ENCODE results near the gene ASPDH.
"Not testable (repeated sequence)": the region's sequence is repeated elsewhere in the genome, so short reads cannot be mapped to it uniquely, and the experiment has no call there.

The ASPDH gene

DNA sequence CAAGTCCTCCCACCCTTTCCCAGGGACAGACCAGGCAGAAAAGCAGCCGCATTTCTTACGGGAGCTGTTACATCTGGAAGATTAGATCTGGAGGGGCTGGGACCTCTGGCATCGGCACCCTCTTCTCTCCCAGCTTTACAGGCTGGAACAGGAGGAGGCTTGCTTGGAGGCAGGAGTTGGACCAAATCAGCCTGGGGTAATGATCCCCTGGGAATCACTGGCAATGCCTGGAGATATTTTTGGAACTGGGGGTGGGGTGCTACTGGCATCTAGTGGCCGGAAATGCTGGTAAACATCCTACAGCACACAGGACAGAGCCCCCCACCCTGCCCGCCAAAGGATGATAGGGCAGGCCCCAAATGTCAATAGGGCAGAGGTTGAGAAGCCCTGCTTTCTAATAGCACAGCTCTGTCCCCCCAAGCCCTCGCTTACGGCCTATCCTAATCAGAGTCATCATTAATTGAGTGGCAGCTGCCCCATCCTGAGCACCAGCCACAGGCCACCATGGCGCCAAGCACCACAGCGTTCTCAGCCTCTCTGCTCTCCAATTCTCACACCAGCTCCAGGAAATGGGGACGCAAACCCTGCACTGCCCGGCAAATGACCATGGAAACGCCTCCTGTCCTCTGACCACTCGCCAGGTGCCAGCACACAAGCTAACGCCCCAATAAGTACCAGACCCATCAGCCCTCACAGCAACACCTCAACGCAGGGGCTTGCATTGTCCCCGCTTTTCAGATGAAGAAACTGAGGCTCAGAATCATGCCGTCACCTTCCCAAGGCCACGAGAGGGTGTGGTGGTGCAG is 33.9 kb upstream of the ASPDH start:
- FAIRE-seq, result no peak

DNA sequence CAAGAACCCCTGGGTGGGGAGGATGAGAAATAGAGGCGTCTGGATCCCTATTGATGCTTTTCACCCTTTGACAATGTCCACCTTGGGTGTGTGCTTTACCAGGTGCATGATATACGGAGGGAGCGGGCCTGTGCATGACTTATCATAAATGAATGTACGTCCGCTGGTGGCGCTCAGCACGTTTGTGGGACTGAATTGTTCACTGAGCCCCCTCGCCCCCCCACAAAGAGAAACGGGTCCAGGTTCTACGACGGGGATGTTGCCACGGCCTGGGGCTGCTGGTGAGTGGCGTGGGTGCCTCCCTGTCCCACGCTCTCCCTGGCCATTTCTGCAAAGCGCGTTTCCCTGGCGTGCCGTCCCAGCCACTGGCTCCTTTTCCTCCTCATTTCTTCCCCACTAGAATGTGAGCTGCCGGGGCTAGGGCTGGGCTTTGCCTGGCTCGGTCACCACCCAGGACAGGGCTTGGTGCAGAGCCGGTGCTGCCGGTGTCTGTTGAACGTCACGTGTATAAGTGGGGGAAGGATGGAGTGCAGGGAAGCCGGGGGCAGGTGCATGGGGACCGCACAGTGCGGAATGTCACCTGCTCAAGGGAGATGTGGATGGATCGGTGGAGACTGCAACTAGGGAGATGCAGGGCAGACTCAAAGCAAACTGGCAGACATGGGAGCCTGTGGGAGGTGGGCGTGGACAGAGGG is 33.0 kb upstream of the ASPDH start:
- no peak for FAIRE-seq

DNA sequence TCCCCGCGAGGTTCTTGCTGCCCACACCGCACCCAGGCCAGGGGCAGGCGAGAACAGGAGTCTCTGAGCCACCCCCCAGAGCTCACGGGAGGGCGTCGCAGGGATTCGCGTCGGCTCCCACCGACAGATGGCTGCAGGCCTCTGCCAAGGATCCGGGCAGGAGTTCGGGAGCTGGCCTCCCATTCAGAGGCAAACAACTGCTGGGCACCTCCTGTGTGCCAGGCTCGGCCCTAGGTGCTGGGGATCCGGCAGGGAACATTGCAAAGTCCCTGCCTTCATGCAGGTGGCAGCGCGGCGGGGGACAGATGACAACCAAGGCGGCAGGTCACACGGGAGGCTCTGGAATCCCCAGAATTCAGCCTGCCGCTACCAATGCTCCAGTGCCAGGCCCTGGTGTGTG is 29.2 kb upstream of the ASPDH start:
- FAIRE-seq, result no peak

DNA sequence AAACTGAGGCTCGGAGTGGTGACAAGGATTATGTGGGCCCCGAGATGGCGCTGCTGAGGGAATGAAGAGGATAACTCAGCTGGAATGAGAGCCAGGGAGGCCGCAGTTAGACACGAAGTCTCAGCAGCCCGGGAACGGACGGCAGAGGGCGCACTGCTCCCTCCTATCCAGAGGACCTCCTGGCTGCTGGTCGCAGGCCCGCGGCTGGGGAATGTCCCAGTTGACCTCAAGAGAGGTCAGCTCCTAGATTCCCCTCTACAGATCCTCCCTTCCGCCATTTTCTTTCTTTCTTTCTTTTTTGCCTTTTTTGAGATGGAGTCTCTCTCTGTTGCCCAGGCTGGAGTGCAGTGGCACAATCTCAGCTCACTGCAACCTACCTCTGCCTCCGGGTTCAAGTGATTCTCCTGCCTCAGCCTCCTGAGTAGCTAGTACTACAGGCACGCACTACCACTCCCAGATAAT is 24.1 kb upstream of the ASPDH start:
- peak; percentile 84 for FAIRE-seq

DNA sequence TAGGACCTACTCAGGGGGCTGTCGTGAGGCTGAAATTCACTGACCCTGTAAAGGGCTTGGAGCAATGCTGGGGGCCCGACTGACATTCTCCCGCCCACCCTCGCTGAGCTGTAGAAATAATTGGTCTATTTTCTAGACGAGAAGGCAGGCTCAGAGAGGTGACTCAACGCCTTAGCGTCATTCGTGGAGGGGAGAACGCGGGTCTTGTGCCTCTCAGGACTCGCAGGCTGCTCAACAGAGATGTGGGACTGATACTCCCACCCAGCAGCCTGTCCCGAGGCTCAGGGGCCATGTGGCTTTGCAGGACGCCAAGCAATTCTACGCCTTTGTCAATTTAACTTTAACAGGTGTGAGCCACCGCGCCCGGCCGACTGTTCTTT is 23.6 kb upstream of the ASPDH start:
- no peak for FAIRE-seq

DNA sequence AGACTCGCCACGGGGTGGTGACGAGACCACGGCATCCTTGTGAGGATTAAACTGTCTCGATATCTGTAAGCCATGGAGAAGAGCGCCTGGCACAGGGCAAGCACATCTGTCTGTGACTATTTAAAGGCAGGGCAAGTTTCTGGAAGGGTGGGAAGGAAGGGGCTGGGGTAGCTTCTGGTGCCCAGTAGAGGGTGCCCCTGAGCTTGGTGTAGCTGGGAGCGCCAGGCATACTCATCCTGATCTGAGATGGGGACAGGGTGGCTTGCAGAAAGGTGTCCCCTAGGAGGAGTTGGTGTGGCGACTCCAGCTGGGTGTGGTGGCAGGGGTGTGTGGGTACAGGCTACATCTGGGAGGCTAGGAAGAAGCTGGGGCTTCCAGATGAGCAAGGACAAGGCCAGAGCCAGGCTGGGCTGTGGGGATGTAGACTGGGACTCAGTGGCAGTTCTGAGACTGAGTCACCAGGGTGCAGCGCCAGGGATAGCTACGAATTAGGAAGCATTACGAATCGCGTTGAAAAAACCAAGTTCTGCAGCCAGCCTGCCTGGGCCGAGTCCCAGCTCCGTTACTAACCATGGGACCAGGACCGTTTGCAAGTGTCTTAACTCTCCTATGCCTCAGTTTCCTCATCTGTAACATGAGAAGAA is 23.1 kb upstream of the ASPDH start:
- no peak for FAIRE-seq

DNA sequence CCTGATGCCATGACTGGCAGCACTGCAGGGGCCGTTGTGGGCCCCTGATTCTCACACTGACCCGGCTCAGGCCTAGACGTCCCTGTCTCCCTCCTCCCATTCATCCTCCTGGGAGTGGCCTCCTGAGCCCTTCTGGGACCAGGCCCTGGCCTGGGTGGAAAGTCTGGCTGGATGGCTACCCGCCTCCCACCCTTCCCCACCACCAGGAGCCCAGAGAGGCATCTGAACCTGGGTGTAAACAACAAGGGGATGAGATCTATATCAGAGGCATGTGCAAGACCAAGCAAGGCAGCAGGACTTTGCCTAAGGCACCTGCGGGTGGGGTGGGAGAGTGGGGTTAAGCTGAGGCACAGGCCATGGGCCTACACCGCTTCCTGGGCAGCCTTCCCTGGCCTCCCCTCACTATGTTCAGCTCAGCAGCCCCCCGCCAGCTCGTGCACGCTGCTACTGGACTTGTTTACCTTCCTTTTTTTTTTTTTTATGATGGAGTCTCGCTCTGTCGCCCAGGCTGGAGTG is 22.0 kb upstream of the ASPDH start:
- no peak for FAIRE-seq

DNA sequence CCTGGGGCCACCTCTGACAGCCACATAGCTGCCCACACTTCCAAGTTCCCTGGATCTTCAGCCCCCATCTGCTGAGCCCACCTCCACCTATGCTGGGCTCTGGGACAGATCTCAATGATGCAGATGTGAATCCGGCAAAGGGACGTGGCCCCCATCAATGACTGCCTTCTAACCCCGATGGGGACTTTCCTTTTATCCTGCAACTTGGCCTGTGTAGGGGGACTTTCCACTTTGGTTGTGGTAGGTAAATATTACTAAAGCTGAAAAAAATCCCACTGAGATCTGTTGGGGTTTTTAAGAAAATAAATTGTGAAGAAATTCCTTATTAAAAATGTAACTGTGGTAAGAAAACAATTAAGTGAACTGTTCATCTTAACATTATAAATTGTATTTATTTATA is 20.8 kb upstream of the ASPDH start:
- no peak for FAIRE-seq

DNA sequence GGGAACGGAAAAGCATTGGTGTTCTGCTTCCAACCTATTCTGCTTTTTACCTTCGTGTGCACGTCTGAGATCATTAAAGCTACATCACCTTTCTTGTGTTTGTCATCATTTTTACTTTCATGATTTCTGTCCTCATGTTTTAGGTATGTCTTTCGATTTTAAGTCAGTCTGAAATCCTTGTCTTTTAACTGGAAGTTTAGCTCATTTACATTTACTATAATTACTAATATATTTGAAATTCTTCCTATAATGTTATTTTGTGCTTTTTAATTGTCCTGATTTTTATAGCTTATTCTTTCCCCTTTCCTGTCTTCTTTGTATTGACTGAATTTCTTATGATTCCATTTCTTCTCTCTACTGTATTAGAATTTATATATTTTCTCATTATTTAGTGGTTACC is 19.2 kb upstream of the ASPDH start:
- no peak for FAIRE-seq

DNA sequence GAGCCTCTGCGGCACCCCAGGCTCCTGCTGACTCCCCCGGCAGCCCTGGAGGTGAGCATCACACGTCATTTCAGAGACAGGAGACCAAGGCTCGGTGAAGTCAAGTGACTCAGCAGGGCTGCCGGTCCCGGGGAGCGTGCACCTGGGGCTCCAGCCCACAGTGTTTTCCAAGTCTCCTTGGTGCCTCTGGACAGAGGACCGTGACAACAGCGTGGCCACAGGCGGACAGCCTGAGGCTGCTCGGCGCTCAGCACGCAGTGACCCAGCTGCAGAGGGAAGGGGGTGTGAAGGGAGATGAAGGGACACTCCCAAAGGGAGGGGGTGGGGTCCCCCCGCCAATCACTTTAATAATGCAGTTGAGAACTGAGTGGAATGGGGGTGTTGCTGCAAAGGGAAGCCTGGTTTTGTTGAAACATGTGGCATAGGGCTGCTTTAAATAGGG is 17.5 kb upstream of the ASPDH start:
- no peak for FAIRE-seq

DNA sequence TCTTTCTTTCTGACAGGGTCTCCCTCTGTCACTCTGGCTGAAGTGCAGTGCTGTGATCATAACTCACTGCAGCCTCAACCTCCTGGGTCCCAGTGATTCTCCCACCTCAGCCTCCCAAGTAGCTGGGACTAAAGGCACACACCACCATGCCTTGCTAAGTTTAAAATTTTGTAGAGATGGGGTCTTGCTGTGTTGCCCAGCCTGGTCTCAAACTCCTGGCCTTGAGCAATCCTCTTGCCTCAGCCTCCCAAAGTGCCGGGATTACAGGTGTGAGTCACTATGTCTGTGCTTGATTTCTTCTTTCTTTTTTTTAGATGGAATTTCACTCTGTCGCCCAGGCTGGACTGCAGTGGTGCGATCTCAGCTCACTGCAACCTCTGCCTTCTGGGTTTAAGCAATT is 14.3 kb upstream of the ASPDH start:
- FAIRE-seq, result not testable (repeated sequence)

DNA sequence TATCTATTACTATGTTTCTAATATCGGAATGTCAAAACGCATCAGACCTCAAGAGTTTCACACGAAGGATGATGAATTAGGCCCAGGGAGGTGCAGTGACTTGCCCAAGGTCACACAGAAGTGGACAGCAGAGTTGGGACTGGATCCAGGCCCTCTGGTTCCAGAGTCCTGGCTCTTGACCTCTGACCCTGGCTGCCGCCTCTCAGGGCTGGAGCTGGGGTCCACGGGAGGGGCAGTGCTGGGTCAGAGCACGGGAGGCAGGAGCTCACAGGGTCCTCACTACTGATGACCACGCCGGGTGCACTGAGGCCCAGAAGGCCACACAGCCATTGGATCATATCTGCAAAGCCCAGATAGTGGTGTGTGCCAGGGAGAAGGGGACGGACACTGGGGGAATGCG is 9.2 kb upstream of the ASPDH start:
- FAIRE-seq, result no peak

DNA sequence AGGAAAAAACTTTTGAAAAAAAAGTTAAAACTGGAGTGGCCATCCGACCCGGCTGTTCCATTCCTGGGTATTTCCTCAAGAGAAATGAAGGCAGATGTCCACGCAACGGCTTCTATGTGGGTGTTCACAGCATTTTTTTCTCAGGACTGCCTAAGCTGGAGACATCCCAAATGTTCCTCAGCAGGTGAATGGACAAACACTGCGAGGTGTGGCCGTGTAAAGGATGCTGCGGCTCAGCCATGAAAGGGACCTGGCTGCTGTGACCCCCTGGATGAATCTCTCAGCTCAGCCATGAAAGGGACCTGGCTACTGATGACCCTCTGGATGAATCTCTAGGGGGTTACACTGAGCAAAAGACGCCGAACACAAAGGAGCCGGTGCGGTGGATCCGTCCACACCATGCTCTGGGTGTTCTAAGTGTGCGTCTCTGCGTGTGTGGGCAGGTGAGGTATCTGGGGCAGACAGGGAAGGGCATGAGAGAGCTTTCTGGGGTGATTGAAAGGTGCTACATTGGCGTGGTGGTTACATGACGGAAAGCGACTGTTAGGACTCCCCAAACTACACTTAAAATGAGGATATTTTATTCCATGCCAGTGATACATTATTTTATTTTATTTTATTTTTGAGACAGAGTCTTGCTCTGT is 7.2 kb upstream of the ASPDH start:
- no peak for FAIRE-seq

DNA sequence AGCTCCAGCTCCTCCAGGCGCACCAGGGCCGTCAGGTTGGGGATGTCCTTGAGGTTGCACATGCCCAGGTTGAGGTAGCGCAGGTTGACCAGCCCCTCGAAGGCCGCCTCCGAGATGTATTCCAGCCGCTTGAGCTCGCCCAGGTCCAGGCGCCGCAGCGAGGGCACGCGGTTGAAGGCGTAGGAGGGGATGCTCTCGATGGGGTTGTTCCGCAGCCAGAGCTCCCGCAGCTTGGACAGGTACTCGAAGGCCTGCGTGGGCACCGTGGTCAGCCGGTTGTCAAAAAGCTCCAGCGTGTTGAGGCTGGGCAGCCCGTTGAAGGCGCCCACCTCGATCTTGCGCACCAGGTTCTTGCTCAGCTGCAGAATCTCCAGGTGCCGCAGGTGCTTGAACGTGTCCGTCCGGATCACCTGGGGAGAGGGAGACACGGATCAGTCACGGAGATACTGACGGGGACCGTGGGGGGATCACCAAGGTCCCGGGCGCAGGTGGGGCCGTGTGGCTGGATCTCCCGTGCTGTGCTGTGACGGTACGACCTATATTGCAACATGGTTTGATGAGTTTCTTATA is 5.4 kb upstream of the ASPDH start:
- no peak for FAIRE-seq

DNA sequence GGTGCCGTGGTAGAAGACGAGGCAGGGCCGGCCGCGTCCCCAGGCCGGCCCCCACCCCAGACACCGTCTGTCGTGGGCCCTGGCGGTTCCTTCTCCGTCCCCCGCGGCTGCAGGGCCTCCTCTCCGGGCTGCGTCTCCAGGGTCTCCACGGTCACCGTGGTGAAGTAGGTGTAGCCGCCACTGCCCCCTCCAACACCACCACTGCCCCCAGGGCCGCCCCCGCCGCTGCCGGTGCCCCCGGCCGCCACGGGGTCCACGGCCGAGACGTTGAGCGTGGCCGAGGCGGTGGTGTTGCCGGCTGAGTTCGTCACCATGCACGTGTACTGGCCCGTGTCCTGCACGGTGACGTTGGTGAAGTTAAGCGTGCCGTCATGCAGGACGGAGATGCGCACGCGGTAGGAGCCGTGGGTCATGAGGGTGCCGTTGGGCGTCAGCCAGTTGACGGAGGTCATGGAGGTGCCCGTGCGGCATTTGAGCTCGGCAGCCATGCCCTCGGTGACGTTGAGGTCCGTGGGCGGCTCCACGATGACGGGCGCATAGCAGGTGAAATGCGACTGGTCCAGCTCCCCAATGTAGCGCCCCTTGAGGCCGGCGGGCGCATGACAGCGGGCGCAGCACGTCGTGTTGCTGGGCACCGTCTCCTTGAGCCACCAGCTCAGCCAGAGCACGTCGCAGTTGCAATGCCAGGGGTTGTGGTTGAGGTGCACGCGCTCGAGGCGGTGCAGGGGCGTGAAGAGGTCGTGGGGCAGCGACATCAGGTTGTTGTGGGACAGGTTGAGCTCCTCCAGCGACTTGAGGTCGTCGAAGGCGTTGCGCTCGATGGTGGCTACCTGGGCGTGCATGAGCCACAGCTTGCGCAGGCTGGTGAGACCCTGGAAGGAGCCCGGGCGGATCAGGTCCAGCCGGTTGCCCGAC is 4.6 kb upstream of the ASPDH start:
- no peak for FAIRE-seq

DNA sequence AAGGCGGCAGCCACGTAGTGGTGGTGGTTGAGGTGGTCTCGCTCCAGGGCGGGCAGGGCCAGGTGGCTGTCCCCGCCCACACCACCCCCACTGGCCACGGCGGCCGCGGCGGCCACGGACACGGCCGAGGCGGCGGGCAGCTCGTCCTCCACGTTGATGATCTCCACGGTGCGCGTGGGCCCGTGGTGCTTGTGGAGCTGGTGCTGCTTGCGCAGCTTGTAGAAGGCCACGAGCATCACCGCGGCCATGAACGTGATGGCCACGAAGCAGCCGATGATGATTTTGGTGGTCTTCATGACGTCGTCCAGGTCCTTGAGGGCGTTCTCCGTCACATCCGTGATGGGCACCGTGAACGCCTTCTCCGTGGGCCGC is 4.0 kb upstream of the ASPDH start:
- no peak for FAIRE-seq

DNA sequence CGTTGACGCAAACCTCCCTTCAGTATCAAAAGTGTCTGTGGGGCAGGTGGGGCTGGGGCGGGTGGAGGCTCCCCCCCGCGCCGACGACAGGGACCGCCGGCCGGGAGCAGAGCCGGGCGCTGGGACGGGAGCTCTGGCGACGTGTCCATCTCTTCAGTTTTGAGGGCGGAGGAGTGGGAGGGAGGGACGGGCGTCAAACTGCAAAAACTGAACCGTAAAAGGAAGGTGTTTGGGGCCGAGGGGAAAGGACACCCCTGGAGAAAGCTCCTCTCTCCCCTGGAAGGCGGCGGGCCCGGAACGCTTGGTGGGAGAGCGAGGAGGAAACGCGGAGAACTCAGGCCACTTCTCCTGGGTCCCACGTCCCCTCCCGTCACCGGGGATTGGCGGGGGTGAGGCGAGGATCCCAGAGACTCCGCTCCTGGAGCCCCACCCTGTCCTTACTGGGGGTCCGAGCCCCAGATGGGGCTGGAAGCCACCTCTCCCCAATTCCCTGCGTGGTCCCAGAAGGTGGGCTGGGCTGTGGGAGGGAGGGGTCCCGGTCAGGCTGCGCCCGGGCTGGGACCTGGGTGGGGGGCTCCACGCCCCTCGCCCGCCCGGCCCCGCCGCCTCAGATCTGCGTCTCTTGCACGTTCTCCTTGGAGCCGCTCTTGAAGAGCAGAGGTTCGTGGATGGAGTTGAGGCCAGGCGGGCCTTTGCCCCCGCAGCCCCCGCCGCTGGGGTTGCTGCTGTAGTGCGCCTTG is 3.4 kb upstream of the ASPDH start:
- FAIRE-seq, result no peak

DNA sequence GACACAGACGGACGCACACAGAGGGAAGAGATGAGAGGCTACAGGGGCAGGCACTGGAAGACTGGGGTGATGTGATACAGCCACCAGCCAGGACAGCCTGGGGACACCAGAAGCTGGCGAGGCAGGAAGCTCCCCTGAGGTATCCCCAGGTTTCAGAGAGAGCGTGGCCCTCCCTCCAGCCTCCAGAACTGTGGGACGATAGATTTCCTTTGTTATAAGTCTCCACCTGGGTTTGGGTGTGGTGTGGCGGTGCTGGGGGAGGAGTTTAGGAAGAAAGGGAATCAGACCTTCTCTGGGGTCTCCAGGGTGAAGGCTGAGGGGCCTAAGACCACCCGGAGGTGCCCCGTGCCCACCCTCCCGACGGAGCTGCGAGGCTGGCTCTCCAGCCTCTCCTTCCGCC is 2.7 kb upstream of the ASPDH start:
- no peak for FAIRE-seq

DNA sequence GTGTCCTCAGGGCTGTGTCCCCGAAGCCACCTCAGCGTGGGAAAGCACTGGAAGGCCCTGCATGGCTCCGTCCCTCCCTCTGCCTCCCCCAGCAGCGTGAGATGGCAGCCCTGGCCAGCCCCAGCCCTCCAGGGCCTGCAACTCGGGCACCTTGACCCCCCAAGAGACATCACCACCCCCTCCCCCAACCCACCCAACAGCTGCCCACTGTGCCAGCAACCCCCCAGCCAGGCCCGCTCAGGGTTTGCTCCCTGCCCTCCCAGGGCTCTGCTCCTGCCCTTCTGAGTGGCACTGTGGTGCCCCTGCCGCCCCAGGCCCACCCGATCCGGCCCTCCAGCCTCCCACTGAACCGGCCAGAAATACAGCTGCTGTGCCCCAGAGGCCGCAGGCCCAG is 1.5 kb upstream of the ASPDH start:
- no peak for FAIRE-seq

DNA sequence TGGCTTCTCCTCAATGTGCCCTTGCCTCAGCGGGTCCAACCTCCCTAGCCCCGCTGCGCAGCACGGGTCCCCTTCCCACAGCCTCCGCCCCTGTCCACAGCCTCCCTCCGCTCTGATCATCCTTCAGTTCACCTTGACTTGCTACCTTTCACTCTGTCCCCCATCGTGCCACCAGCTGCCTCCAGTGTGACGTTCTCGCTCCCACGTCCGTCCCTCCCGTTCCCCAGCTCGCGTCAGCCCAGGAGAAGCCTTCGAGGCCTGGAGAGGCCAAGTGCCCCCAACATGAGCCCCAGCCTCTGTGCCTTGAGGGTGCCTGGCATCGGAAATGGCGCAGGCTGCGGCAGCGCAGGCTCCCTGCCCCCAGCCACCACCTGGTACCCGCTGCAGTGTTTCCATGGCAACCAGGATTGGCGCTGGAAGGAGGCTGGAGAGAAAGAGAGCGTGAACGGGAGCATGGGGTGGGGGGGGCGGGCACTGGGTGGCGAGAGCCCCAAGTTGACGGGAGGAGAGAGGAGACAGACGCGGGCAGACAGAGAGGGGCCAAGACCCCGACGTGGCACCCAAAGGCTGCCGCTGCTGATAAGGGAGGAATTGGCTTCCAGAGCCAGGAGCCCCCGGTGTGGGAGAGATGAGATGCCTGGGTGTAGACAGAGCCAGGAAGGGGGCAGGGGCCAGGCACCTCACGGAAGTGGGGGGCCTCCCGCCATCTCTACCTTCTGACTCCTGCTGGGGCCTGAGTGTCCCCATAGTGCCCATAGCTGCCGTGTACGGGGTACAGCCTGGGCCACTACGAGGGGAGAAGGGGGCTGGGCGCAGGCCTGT is 844 bp upstream of the ASPDH start:
- no peak for FAIRE-seq
